ENCODE data around the gene SLC35F3. TPM values are rescaled to one million over a fixed set of nuclear protein-coding genes. Genes with fewer than 3 reads are reported as not detected.
A peak's percentile ranks its signal among the peaks of the same experiment; 100 is the strongest.

The SLC35F3 gene
- total and polyA plus RNA-seq, 9 of the 15 experiments (the other 6 are each of a cell fraction or from before 2014, with no cell fraction given): 0.04 to 0.07 (median 0.04) TPM; not detected in 6

DNA sequence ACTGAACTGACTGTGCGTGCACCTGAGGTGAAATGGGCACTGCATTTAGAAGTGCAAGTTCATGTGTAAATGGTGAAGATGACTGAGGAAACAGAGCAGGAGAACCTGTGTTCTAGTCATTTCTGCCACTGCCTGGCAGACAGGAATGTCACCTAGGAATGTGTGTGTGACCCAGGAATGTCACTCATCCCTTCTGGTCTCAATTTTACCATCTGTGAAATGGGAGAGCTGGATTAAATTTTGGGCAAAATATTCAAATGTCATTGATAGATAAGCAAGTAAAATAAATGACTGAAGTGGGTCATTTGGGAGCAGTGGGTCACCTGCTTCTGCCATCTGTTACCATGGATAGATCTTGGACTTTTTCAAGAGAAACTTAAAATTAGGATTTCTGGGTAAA, 42.2 kb downstream of the SLC35F3 start:
- Histone ChIP-seq H3K4me1 (replicated peaks in 1 of 2; ENCODE audit: control insufficient read depth in 2 of 2, insufficient read depth in 2 of 2, low read length in 2 of 2) (no peaks in the 10 kb centered on the region), H3K4me3 (no peak overlapping the region), H3K36me3 (ENCODE audit: control insufficient read depth, insufficient read depth, low read length) (no peaks in the 10 kb centered on the region), H3K9me1 (ENCODE audit: control insufficient read depth, insufficient read depth, low read length) (no peaks in the 10 kb centered on the region), H3K9me3 (replicated peaks; ENCODE audit: control insufficient read depth, insufficient read depth, low read depth, low read length) (no peaks in the 10 kb centered on the region), H3K27ac (ENCODE audit: extremely low read depth, low read depth, low read length) (no peak overlapping the region), H3K79me2 (ENCODE audit: control insufficient read depth, insufficient read depth, low read length) (no peaks in the 10 kb centered on the region), H3K9ac (ENCODE audit: insufficient read depth in 1 of 2, low read depth in 2 of 2, low read length in 2 of 2) (no peak overlapping the region), H2AFZ (ENCODE audit: low read depth, low read length) (no peak overlapping the region), H3K27me3 (ENCODE audit: control insufficient read depth in 2 of 2, insufficient read depth in 2 of 2, low read length in 2 of 2) (peaks cover 4 to 13% of the 10 kb centered on the region in 2 experiments; a peak in 3 of 5 replicates), H3K4me2 (ENCODE audit: insufficient read depth, low read length) (no peak overlapping the region), H4K20me1 (replicated peaks; ENCODE audit: control insufficient read depth, insufficient read depth, low read length) (no peaks in the 10 kb centered on the region)
- intact Hi-C loops (cut with micrococcal nuclease) (no loop called here), in situ Hi-C loops (cut with MboI) (no loop called here)
- no peak for DNase-seq (ENCODE audit: extremely low read depth in 1 of 4, low spot score in 3 of 4)
- TF ChIP-seq RBM25 (IDR thresholded peaks at IDR 0.05; ENCODE audit: low read depth, low read length, severe bottlenecking) (peak; percentile 46), BCOR (IDR thresholded peaks at IDR 0.05) (peak; percentile 28; the same call in 1 of the 2 replicates), ADNP (tag; IDR thresholded peaks at IDR 0.05) (peak; percentile 77), KLF1 (tag; IDR thresholded peaks at IDR 0.05) (no peak)
- no TSS peak for BruUV-seq (replicated peaks)
- 5% methylated on average over 1 of the region's 1 CpG for WGBS (ENCODE audit: insufficient coverage, low coverage, missing lambda C conversion rate)
- ChIA-PET POLR2A (no interaction called here), CTCF (ENCODE audit: low intra/inter-chr PET ratio) (no interaction called here)
- ATAC-seq: no peak
- FAIRE-seq: no peak

DNA sequence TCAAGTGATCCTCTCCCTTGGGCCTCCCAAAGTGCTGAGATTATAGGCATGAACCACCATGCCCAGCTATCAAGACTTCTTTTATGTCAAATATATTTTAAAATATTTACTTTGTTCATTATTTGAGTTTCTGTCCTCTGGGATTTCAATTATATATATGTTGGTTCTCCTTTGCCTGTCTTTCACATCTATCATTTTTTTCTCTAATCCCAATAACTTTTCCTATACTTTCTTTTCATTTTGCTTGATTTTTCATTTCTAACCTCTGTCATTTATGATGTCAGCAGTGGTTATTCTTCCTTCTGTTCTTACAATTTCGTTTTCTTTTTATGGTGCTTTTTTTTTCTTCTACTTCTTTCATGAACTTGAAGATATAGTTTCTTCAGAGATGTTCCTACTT, 47.3 kb downstream of the SLC35F3 start:
- in situ Hi-C loops (cut with MboI) (no loop called here), intact Hi-C loops (cut with micrococcal nuclease) (no loop called here)
- TF ChIP-seq PHB (CRISPR knock-in tag; IDR thresholded peaks at IDR 0.05): no peak
- no peak for TF ChIP-seq ZNF449 (CRISPR knock-in tag; IDR thresholded peaks at IDR 0.05)
- TF ChIP-seq NFRKB (IDR thresholded peaks at IDR 0.05; ENCODE audit: low read depth): no peak
- no peak for TF ChIP-seq JUND (IDR thresholded peaks at IDR 0.05; ENCODE audit: borderline replicate concordance, low read depth, low read length)
- TF ChIP-seq JUND (tag; IDR thresholded peaks at IDR 0.05; ENCODE audit: borderline replicate concordance, low read depth, low read length): no peak
- TF ChIP-seq MEF2D (tag; conservative IDR thresholded peaks at IDR 0.05; ENCODE audit: low read depth): no peak
- TF ChIP-seq ZNF57 (CRISPR knock-in tag; IDR thresholded peaks at IDR 0.05): no peak
- no peak for TF ChIP-seq HDGF (IDR thresholded peaks at IDR 0.05)
- H3K79me2 ChIP-seq (ENCODE audit: control insufficient read depth, insufficient read depth, low read length): no peaks in the 10 kb centered on the region
- ChIA-PET CTCF (ENCODE audit: low intra/inter-chr PET ratio) (no interaction called here), POLR2A (no interaction called here)
- H2AFZ ChIP-seq (ENCODE audit: low read depth, low read length): no peak overlapping the region
- no peak for DNase-seq (ENCODE audit: extremely low read depth in 1 of 4, low spot score in 3 of 4)
- no peak overlapping the region for H3K9ac ChIP-seq (ENCODE audit: insufficient read depth in 1 of 2, low read depth in 2 of 2, low read length in 2 of 2)
- no peak overlapping the region for H3K4me2 ChIP-seq (ENCODE audit: insufficient read depth, low read length)
- no peaks in the 10 kb centered on the region for H4K20me1 ChIP-seq (replicated peaks; ENCODE audit: control insufficient read depth, insufficient read depth, low read length)
- H3K27me3 ChIP-seq (ENCODE audit: control insufficient read depth in 2 of 2, insufficient read depth in 2 of 2, low read length in 2 of 2): peaks cover 4 to 18% of the 10 kb centered on the region in 2 experiments; a peak in 3 of 5 replicates
- H3K4me3 ChIP-seq: no peak overlapping the region
- H3K36me3 ChIP-seq (ENCODE audit: control insufficient read depth, insufficient read depth, low read length): no peaks in the 10 kb centered on the region
- no peaks in the 10 kb centered on the region for H3K9me3 ChIP-seq (replicated peaks; ENCODE audit: control insufficient read depth, insufficient read depth, low read depth, low read length)
- no peaks in the 10 kb centered on the region for H3K9me1 ChIP-seq (ENCODE audit: control insufficient read depth, insufficient read depth, low read length)
- no peak for ATAC-seq
- no peaks in the 10 kb centered on the region for H3K4me1 ChIP-seq (replicated peaks in 1 of 2; ENCODE audit: control insufficient read depth in 2 of 2, insufficient read depth in 2 of 2, low read length in 2 of 2)
- BruUV-seq (replicated peaks): no TSS peak
- H3K27ac ChIP-seq (ENCODE audit: extremely low read depth, low read depth, low read length): no peak overlapping the region
- FAIRE-seq: no peak
- WGBS (ENCODE audit: insufficient coverage, low coverage, missing lambda C conversion rate): 0% methylated on average over 1 of the region's 1 CpG

Measured in K562 (cell line).